Right lobe of liver (tissue), 6 donors: Measurements from ENCODE around the gene TOR1AIP1. TPM values are rescaled to one million over a fixed set of nuclear protein-coding genes. Genes with fewer than 3 reads are reported as not detected.
A peak's percentile ranks its signal among the peaks of the same experiment; 100 is the strongest.

ENCODE experiments used
- ATAC-seq, 4 donors: fragments of 200-7000 bp; cut with Tn5 transposase; one replicate each; pipeline ENCODE4 v1.9.1; 2020; ENCODE audit warnings: mild to moderate bottlenecking in 4 of 4, moderate library complexity in 4 of 4
- DNase-seq, 3 donors: peaks; one replicate each; pipeline ENCODE4 v3.0.0-alpha.2; 2020
- H3K27ac ChIP-seq, 3 donors: fragments of 200-600 bp; one replicate each; pipeline ENCODE4 v1.8.0; 2022
- H3K27me3 ChIP-seq, 2 donors: fragments of 200-600 bp; one replicate each; pipeline ENCODE4 v1.8.0; 2022
- H3K36me3 ChIP-seq, 4 donors: fragments of 200-600 bp; sonication (generic) in 1 of 4; one replicate each; pipeline versions ENCODE4 v1.5.1 to v1.8.0; 2017 to 2022; ENCODE audit warnings: control low read depth in 1 of 4
- H3K4me1 ChIP-seq, 4 donors: fragments of 200-600 bp; sonication (generic) in 1 of 4; one replicate each; pipeline versions ENCODE4 v1.5.1 to v1.8.0; 2017 to 2022; ENCODE audit warnings: control low read depth in 1 of 4
- H3K4me3 ChIP-seq, 3 donors: fragments of 200-600 bp; one replicate each; pipeline ENCODE4 v1.8.0; 2022
- H3K9me3 ChIP-seq, 4 donors: fragments of 200-600 bp; sonication (generic) in 1 of 4; one replicate each; pipeline versions ENCODE4 v1.5.1 to v1.8.0; 2017 to 2022; ENCODE audit warnings: control low read depth in 1 of 4
- CTCF ChIP-seq, 4 donors: fragments of 200-600 bp in 3 of 4; fragments of 450-650 bp in 1 of 4; IDR thresholded peaks; one replicate each; pipeline versions ENCODE4 v1.5.1 to v1.8.0; 2016 to 2022; ENCODE audit warnings: antibody characterized with exemption in 4 of 4, mild to moderate bottlenecking in 2 of 4
- POLR2A ChIP-seq: fragments of 450-650 bp; IDR thresholded peaks from one replicate; pipeline ENCODE4 v1.6.1; 2017; ENCODE audit warnings: antibody characterized with exemption, mild to moderate bottlenecking
- WGBS: methylation state at CpG from one replicate; pipeline ENCODE4 v1.1.6; 2018; ENCODE audit warnings: low coverage, low lambda C conversion rate; ENCODE audit not compliant: insufficient coverage; ENCODE audit errors: missing lambda C conversion rate; 5-methylcytosine and 5-hydroxymethylcytosine counted together
- intact Hi-C, 2 donors: fragments of 100-400 bp; cut with DNase I; formaldehyde crosslinking; loops; one replicate each; pipeline versions ENCODE4 v1.11.2 to v1.14.1; 2022
- total RNA-seq, 6 experiments: library from RNA; depleted of rRNA in 2 of 6; stranded (reverse); fragments of >200 nt in 2 of 6; fragmentation: NEBNext Ultra II Directional in 3 of 6; extraction: Animal tissue kit (Norgen Biotek cat#: 25700) in 3 of 6; gene quantifications; one replicate each; pipeline versions ENCODE4 v1.1.0 to v1.2.4, GENCODE V29; 2016 to 2023
- donor health status: DM: no; HTN: yes; CAD: no.
- donor health status: DM: no; HTN: no; CAD: no.
- donor health status: DM: no; HTN: no; CAD: no.
- donor health status: DM: no; HTN: yes; CAD: no.
- donor health status: DM: no; HTN: yes; CAD: no.

TOR1AIP1 gene
- total RNA-seq, 6 experiments from 2014 or later = 18.0 to 31.2 (median 23.0) TPM

DNA sequence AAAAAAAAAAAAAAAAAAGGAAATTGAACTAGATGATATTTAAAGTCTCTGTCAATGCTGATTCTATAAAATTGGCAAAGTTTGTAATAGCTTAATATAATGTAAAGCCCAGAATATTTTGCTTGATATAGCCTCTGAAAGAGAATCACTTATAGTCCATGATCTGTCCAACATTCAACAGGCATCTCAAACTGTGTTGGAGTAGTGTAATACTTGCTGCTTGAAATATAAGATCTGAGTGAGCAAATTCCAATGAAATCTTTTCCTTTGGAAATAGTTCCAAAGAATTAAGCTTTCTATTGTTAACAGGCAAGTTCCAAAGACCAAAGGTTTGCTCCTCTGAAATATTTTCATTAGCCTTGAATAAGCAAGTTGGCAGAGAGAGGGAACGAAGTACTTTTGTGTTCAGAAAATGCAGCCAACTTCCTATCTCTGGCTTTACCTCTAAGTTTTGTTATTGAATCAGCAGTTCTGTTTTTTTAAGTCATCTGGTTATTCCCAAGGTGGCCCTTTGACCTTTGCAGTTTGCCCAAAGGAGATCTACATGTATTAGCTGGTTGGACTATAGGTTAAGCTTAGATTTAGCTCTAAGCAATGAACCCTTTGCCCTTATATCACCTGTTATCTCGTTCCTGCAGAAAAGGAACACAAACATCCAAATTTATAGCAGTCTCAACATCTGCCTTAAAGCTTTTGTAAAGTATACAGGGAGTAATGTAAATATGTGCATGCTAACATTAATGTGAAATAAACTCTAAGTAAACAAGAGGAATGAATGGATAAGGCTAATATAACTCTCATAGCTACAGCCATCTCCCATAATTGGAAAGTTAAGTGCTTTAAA lies 48.1 kb downstream of the TOR1AIP1 start:
- Histone ChIP-seq H3K4me1 (peaks cover 0 to 8% (median 0%) of the 10 kb centered on the region in 4 donors), H3K27me3 (no peaks in the 10 kb centered on the region), H3K9me3 (no peaks in the 10 kb centered on the region), H3K36me3 (no peaks in the 10 kb centered on the region), H3K27ac (no peak overlapping the region), H3K4me3 (no peak overlapping the region)
- WGBS = 32% methylated on average over 2 of the region's 2 CpGs
- TF ChIP-seq POLR2A = no peak
- intact Hi-C loops = no loop called here
- ATAC-seq (peak in 2 of 4 donors; percentile 29 to 52), DNase-seq (no peak)

- no peak for TF ChIP-seq CTCF (IDR thresholded peaks at IDR 0.05)
- no peak for TF ChIP-seq POLR2A
- no peak for DNase-seq
- ATAC-seq = no peak
- intact Hi-C loops = no loop called here
- Histone ChIP-seq H3K36me3 (no peaks in the 10 kb centered on the region), H3K9me3 (no peaks in the 10 kb centered on the region), H3K27me3 (no peaks in the 10 kb centered on the region), H3K27ac (no peak overlapping the region), H3K4me1 (peaks cover 0 to 8% (median 0%) of the 10 kb centered on the region in 4 donors), H3K4me3 (no peak overlapping the region)
- 91% methylated on average over 3 of the region's 3 CpGs for WGBS
Measured at GRCh38 chr1:179930867-179931266, 48.8 kb downstream of the TOR1AIP1 start.

DNA sequence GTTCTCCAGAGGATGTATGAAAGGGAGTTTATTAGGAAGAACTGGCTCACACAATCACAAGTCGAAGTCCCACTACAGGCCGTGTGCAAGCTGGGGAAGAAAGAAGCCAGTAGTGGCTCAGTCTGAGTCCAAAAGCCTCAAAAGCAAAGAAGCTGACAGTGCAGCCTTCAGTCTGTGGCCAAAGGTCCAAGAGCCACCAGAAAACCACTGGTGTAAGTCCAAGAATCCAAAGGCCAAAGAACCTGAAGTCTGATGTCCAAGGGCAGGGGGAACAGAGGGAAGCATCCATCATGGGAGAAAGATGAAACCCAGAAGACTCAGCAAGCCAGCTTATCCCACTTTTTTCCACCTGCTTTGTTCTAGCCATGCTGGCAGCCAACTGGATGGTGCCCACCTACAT lies 51.1 kb downstream of the TOR1AIP1 start:
- Histone ChIP-seq H3K4me3 (no peak overlapping the region), H3K9me3 (no peaks in the 10 kb centered on the region), H3K36me3 (no peaks in the 10 kb centered on the region), H3K27me3 (no peaks in the 10 kb centered on the region), H3K4me1 (peaks cover 0 to 8% (median 0%) of the 10 kb centered on the region in 4 donors), H3K27ac (no peak overlapping the region)
- DNase-seq = no peak
- ATAC-seq = no peak
- 100% methylated on average over 1 of the region's 2 CpGs for WGBS
- intact Hi-C loops = no loop called here
- TF ChIP-seq POLR2A (no peak), CTCF (IDR thresholded peaks at IDR 0.05) (no peak)

- no peak for DNase-seq
- intact Hi-C loops = no loop called here
- no peak overlapping the region for H3K4me3 ChIP-seq
- WGBS = 20% methylated on average over 1 of the region's 1 CpG
- H3K36me3 ChIP-seq = no peaks in the 10 kb centered on the region
- H3K4me1 ChIP-seq = no peaks in the 10 kb centered on the region
- no peaks in the 10 kb centered on the region for H3K27me3 ChIP-seq
- H3K9me3 ChIP-seq = no peaks in the 10 kb centered on the region
- no peak for TF ChIP-seq POLR2A
- no peak for TF ChIP-seq CTCF (IDR thresholded peaks at IDR 0.05)
- no peak for ATAC-seq
- H3K27ac ChIP-seq = no peak overlapping the region
Measured at GRCh38 chr1:179935909-179936496, 53.9 kb downstream of the TOR1AIP1 start.

DNA sequence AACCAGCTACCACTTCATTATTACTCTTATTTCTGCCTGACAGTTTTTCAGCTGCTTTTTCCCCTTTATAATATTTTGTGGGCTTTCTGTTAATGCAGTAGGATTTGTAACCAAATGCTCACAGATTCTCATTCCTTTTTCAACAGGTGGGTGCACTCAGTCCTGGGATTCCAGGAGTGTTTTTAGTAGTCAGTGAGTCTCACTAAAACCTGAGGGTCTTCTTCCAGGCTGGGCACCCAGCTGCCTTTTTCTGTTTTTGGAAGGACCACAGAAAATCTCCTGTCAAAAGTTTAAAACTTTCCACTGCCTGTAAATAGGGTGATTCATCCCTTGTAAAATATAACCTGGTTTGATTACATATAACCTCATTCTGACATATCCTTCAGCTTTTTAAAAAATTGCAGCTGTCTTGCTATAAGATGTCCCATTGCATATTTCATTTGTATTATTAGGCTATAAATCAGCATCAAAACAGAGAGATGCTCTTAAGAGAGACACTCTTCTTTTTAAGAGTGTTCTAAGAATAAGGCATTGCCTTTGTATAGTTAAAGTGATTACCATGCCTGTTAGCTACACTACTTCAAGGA lies 55.7 kb downstream of the TOR1AIP1 start:
- no peak for ATAC-seq
- Histone ChIP-seq H3K9me3 (no peaks in the 10 kb centered on the region), H3K4me3 (no peak overlapping the region), H3K36me3 (no peaks in the 10 kb centered on the region), H3K27me3 (no peaks in the 10 kb centered on the region), H3K27ac (no peak overlapping the region), H3K4me1 (no peaks in the 10 kb centered on the region)
- intact Hi-C loops = no loop called here
- TF ChIP-seq POLR2A (no peak), CTCF (IDR thresholded peaks at IDR 0.05) (no peak)
- DNase-seq = no peak
